ENCODE results near the gene HDAC4.
"Not testable (repeated sequence)": the region's sequence is repeated elsewhere in the genome, so short reads cannot be mapped to it uniquely, and the experiment has no call there.

The HDAC4 gene

DNA sequence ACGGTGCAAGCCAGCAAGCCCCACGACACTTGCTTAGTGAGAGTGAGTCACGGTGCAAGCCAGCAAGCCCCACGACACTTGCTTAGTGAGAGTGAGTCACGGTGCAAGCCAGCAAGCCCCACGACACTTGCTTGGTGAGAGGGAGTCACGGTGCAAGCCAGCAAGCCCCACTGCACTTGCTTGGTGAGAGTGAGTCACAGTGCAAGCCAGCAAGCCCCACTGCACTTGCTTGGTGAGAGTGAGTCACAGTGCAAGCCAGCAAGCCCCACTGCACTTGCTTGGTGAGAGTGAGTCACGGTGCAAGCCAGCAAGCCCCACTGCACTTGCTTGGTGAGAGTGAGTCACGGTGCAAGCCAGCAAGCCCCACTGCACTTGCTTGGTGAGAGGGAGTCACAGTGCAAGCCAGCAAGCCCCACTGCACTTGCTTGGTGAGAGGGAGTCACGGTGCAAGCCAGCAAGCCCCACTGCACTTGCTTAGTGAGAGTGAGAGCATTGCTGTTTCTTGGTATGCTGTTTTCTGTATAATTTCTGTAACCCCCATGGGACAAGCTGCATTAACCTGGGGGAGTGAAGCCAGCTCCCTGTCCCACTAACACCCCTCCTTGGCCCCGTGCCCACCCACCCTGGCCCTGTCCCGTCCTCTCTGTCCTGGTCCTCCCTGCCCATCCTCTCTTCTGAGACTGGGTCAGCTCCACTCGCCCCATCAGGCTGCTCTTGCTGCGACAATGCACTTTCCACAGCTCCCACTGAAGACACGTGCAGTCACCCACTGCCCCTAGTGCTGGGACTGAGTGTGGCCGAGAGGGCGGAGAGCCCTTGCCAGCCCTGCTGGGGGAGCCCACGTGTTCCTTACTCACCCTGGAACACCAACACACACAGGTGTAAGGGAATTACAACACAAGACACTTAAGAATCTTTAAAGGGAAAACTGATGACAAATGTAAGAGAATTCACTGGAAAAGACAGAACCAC is 331.2 kb downstream of the HDAC4 start:
- not testable (repeated sequence) for DNase-seq

- DNase-seq: no peak
Observed at GRCh38 chr2:239068411-239068810, 332.4 kb downstream of the HDAC4 start.

GRCh38 chr2:239067196-239067865 is 333.5 kb downstream of the HDAC4 start:
- DNase-seq: no peak

DNA sequence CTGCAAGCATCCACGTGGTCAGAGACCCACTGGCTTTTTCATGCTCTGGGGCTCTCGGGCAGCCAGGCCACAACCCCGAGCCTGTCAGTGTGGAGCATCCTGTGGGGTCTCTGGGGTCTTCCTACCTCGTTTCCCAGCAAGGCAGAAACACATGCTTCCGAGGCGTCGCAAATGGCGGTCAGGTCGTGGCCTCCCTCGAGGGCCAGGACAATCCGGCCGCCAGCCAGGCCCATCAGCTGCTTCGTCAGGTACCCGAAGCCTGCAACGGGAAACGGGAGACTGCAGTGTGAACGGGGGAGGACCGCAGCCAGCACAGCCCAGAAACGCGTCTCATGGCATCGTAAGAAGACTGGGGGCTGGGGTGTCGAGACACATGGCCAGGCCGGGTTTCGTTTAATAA is 334.2 kb downstream of the HDAC4 start:
- DNase-seq: no peak

DNA sequence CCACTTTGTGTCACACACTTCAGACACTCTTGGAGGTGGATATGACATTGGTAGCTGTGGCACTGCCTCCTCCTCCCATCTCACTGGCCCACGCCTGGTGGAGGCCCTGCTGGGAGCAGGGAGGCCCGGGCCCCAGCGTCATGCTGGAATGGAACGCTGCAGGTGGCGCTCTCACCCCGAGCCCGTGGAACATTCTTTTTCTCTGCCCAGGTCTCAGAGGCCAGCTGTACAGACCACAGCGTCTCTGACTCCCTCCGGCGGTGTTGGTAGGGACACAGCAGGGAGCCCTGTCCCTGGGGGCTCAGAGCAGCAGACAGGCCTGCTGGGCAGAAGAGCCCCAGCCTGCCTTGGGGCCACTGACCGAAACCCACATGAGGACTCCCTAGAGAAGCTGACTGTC is 334.9 kb downstream of the HDAC4 start:
- DNase-seq: no peak

- no peak for DNase-seq
Observed at GRCh38 chr2:239065537-239065936, 335.3 kb downstream of the HDAC4 start.

GRCh38 chr2:239064891-239065290 is 335.9 kb downstream of the HDAC4 start:
- no peak for DNase-seq

GRCh38 chr2:239064253-239064652 is 336.6 kb downstream of the HDAC4 start:
- DNase-seq: no peak

GRCh38 chr2:239062743-239063142 is 338.1 kb downstream of the HDAC4 start:
- no peak for DNase-seq

DNA sequence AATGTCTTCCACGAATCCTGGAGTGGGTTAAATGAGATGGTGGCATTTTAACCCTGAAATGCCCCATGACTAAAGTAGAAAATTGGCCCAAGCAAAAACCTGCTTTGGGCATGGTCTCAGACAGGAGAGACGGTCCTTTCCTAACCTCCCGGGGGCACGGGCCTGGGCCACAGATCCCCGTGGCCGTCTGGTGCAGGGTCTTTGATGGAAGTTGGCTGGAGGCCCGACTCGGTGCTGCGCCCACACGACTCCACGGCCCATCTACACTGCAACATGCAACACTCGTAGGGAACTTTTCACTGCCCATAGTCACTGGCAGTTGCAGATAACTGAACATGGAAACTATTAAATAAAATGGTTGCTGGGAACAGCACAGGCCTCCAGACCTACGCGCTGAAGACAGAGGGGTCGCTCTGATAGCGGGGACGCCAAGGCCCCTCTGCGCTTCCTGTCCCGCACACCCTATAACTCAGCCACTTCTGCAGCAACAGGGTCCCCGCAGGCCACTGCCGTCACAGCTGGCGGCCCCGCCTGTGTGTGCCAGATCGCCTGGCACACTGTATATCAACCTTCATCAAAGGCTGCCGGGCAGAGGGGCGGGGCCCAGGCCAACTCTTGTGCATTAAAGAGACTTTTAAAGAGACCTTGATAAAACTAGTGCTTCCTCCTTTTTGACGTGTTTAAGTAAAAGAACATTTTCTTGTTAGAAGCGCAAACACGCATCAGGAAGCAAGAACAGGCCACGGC is 338.8 kb downstream of the HDAC4 start:
- no peak for DNase-seq

DNA sequence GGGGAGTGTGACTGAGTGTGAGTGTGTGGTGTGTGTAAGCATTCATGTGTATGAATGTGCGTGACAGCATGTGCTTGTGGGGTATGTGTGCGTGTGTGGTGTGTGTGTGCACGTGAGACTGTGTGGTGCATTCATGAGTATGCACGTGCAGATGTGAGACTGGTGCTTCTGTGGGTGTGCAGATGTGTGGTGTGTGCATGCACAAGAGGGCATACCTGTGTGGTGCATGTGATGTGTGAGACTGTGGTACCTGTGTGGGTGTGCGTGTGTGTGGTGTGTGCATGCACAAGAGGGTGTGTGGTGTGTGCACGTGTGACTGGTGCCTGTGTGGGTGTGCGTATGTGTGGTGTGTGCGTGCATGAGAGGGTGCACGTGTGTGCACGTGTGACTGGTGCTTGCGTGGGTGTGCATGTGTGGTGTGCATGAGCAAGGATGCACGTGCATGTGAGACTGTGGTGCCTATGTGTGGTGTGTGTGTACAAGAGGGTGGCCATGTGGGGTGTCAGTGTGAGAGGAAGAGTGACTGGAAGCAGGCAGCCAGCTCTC is 339.6 kb downstream of the HDAC4 start:
- no peak for DNase-seq

GRCh38 chr2:239060676-239061075 is 340.1 kb downstream of the HDAC4 start:
- DNase-seq: no peak

DNA sequence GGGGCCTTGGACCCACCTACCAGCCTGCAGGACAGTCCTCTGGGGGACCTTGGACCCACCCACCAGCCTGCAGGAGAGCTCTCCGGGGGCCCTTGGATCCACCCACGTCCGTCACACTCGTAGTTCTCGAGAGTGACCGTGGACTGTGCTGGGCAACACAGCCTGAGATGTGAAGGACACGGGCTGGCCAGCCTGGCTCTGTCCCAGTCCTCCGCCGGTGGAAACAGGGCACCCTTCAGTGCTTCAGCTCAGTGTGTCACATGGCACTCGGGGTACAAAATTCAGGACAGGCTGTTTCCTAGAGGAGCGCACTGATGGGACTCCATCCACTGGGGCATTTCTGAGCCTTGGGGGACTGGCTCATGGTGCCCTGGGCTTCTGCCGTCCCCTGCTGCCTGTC is 341.0 kb downstream of the HDAC4 start:
- no peak for DNase-seq

DNA sequence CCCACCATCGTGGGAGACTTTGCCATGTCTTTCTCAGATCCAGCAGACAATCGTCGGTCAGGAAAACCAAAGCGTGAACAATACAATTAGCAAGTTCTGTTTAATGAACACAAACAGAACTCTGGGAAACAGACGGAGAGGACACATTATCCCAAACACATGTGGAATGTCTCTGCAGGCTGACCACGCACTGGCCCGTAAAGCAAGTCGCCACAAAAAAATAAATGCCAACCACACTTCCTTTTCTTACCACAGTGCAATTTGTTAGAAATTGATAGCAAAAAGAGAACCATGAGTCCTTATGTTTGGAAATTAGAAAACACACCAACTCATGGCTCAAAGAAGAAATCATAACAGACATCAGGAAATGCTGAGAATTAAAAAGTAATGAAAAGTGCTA is 342.1 kb downstream of the HDAC4 start:
- DNase-seq: no peak

- no peak for DNase-seq
Observed at GRCh38 chr2:239057533-239057932, 343.3 kb downstream of the HDAC4 start.

DNA sequence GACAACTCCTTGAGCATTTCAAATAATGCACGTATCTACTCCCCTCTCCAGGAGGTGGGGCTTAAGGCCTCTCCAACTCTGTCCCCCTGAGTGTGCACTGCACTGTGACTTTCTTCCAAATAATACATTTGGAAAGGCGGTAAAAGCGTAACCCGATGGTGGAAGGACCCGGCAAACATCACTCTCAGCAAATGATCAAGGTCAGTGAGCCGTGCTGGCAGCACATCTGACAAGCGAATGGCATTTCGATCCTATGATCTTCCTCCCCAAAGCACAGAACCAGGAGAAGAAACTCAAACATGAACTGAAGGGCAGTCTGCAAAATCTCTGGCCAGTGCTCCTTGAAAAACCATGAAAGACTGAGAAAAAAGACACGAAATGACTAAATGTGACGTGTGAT is 344.2 kb downstream of the HDAC4 start:
- DNase-seq: no peak

DNA sequence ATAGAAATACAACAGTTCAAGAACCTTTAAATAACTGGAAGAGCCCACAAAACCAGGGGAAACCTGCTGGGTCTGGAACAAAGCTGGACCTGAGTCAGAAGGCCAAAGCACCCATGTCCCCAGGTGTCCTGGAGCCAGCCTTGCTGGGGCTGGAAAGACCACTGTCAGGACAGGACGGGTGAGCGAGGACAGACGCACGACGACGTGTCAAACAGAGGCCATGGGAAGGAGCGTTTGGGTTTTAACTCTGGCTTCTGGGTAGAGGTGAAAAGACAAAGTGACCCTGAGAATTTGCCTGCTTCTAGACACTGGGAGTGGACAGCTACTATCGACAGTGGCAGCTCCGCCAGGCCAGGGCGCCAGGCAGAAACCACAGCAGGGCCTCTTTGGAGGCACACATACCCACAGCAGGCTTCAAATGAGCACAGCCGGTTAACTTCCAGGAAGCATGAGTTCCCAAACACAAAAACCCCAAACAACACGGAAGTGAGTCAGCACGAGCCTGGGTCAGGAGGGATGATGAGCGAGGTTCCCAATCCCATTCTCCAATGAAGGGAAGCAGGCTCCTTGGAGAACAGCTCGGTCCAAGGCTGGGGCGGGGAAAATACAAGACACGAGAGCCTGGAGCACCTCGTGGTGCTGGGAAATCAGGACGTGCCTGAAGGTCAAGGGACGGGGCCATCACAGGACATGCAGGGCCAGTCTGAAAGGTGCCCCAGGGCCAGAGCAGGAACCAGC is 344.9 kb downstream of the HDAC4 start:
- DNase-seq: no peak

DNA sequence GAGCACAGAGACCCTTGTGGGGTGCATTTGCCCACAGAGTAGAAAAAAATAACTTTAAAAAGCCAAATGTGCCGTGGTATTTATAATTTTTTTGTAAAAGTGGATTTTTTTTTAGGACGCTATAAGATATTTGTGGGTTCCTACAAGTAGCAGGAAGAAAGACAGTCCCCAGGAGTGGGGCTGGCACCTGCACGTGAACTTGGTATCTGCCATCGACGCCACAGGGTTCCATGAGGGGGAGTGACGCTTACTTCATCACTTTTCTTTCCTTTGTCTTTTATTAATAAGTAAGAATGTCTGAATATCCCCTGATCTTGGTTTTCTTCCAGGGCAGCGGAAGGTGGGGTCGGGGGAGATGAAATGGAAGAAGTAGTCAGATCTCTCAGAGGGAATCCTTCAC is 345.9 kb downstream of the HDAC4 start:
- DNase-seq: no peak

GRCh38 chr2:239053801-239054503 is 346.9 kb downstream of the HDAC4 start:
- DNase-seq: no peak

GRCh38 chr2:239052798-239053665 is 347.8 kb downstream of the HDAC4 start:
- no peak for DNase-seq

All from NCI-H1436 treated with DMSO at 0.1 percent for 48 hours (cell line).